ENCODE data around the gene KRTAP5-5. TPM values are rescaled to one million over a fixed set of nuclear protein-coding genes. Genes with fewer than 3 reads are reported as not detected.
A peak's percentile ranks its signal among the peaks of the same experiment; 100 is the strongest.

Gene KRTAP5-5
- total and polyA plus RNA-seq, 2 of the 8 experiments (the other 6 are each of a cell fraction or from before 2014, with no cell fraction given), result 0.09 TPM; not detected in 1

DNA sequence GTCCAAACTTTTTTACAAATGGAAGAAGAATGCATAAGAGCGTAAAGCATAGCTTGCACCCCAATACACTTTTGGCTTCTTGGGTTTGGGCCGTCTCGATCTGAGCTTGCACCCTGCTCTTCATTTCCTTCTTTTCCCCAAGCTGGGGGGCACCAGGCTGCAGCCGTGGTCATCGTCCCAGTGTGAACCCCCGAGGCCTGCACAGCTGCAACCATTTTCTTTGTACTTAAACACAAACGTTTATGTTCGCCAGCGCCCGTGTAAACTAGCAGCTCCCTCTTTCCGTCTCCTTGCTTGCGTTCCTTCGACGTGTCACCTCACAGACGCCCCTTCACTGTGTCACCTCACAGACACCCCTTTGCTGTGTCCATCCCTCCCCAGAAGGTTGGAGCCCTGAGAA lies 10.1 kb downstream of the KRTAP5-5 start:
- no peak overlapping the region for H2BK20ac ChIP-seq (ENCODE audit: low read length)
- H3K4me1 ChIP-seq (replicated peaks in 1 of 4; ENCODE audit: control insufficient read depth in 3 of 4, insufficient read depth in 4 of 4, low read length in 3 of 4), result no peaks in the 10 kb centered on the region; a peak in 1 of 7 replicates
- H2BK120ac ChIP-seq (replicated peaks; ENCODE audit: low read depth, low read length), result no peak overlapping the region
- no peaks in the 10 kb centered on the region for H4K20me1 ChIP-seq (replicated peaks in 1 of 2; ENCODE audit: control insufficient read depth in 1 of 2, insufficient read depth in 2 of 2, low read length in 2 of 2)
- no peak overlapping the region for H2BK15ac ChIP-seq (ENCODE audit: low read length)
- H3K56ac ChIP-seq (replicated peaks; ENCODE audit: insufficient read length, low read depth, low read length), result no peak overlapping the region
- no peak overlapping the region for H3K23ac ChIP-seq (ENCODE audit: insufficient read length)
- 0 out of 2 replicates have a peak overlapping the region, but pooled peaks have one; percentile 27 for H2BK12ac ChIP-seq (ENCODE audit: low read depth, low read length)
- no peak overlapping the region for H4K91ac ChIP-seq (replicated peaks; ENCODE audit: insufficient read length, low read length)
- no peak overlapping the region for H4K5ac ChIP-seq (ENCODE audit: insufficient read length, low read depth, low read length)
- POLR2A ChIA-PET (ENCODE audit: partially characterized antibody), result no interaction called here
- H3K4me2 ChIP-seq (ENCODE audit: insufficient read depth in 1 of 2, low read depth in 2 of 2, low read length in 2 of 2), result no peak overlapping the region
- 77% methylated on average over 15 of the region's 15 CpGs; no CpG with 5 or more reads in 1 of the 2 experiments for WGBS, 2 experiments (ENCODE audit: extremely low coverage in 1 of 2, insufficient coverage in 1 of 2, insufficient read length in 1 of 2, insufficient replicate concordance in 2 of 2, low coverage in 1 of 2, low lambda C conversion rate in 2 of 2, missing lambda C conversion rate in 1 of 2)
- H2AFZ ChIP-seq (ENCODE audit: low read length), result 0 out of 2 replicates have a peak overlapping the region, but pooled peaks have one; percentile 34
- CTCF ChIA-PET (ENCODE audit: partially characterized antibody), result interaction anchor here (0.7 to 4.9 kb wide), 37 partner anchors 8 to 517 kb away, joined by 3 to 47 read pairs (median 4); partner anchors contain the start of genes KRTAP5-3 and KRTAP5-5
- peak overlapping the region; percentile 44; the same call in 1 of the 2 replicates for H2BK5ac ChIP-seq (ENCODE audit: low read depth, low read length)
- H4K8ac ChIP-seq (ENCODE audit: extremely low read depth, insufficient read depth, low read length), result no peak overlapping the region; the same call in 1 of the 2 replicates
- H3K27ac ChIP-seq (ENCODE audit: low read depth, low read length), result no peak overlapping the region
- H3K79me2 ChIP-seq (ENCODE audit: control insufficient read depth in 1 of 2, insufficient read depth in 2 of 2, low read length in 2 of 2), result no peaks in the 10 kb centered on the region
- H3K27me3 ChIP-seq (replicated peaks in 1 of 4; ENCODE audit: control insufficient read depth in 3 of 4, extremely low read depth in 1 of 4, insufficient read depth in 3 of 4, low read length in 3 of 4), result no peaks in the 10 kb centered on the region; a peak in 1 of 7 replicates
- no peak for FAIRE-seq
- H3K9me3 ChIP-seq (ENCODE audit: insufficient read depth in 2 of 2, low read depth in 1 of 2, low read length in 1 of 2), result no peaks in the 10 kb centered on the region
- no peak overlapping the region; the same call in 1 of the 2 replicates for H3K18ac ChIP-seq (ENCODE audit: extremely low read depth, low read length)
- DNase-seq (ENCODE audit: low read depth in 1 of 2, low spot score in 2 of 2), result no peak
- no peaks in the 10 kb centered on the region for H3K79me1 ChIP-seq (ENCODE audit: low read depth, low read length)
- H3K4me3 ChIP-seq (ENCODE audit: extremely low read depth in 1 of 4, insufficient read depth in 2 of 4, low read depth in 3 of 4, low read length in 4 of 4), result no peak overlapping the region
- no peak overlapping the region for H3K14ac ChIP-seq (ENCODE audit: insufficient read length)
- no peaks in the 10 kb centered on the region; the same call in 1 of the 2 replicates for H3K23me2 ChIP-seq (ENCODE audit: low read depth, low read length)
- no peaks in the 10 kb centered on the region for H3K36me3 ChIP-seq (ENCODE audit: control insufficient read depth in 2 of 4, insufficient read depth in 4 of 4, low read length in 3 of 4)
- no peak overlapping the region for H2AK5ac ChIP-seq (ENCODE audit: low read depth, low read length)
- no peak overlapping the region for H3K4ac ChIP-seq (replicated peaks; ENCODE audit: insufficient read length, low read depth, low read length)
- H3K9ac ChIP-seq (replicated peaks in 1 of 4; ENCODE audit: extremely low read depth in 1 of 4, low read depth in 3 of 4, low read length in 3 of 4), result no peak overlapping the region
